ENCODE results near the gene MFSD11.
A peak's percentile ranks its signal among the peaks of the same experiment; 100 is the strongest.
"Not testable (repeated sequence)": the region's sequence is repeated elsewhere in the genome, so short reads cannot be mapped to it uniquely, and the experiment has no call there.

The MFSD11 gene

GRCh38 chr17:76709077-76709950, 28.6 kb upstream of the MFSD11 start:
- no peak for DNase-seq

- peak; percentile 25 for DNase-seq
Measured at GRCh38 chr17:76709951-76710862, 27.7 kb upstream of the MFSD11 start.

- DNase-seq = peak; percentile 67
Measured at GRCh38 chr17:76710863-76711611, 26.9 kb upstream of the MFSD11 start, which contains the start of gene MXRA7. MXRA7 (minus strand) TSS chr17:76710965; CDS start chr17:76710946, 19 bp downstream.

- DNase-seq = not testable (repeated sequence)
Measured at GRCh38 chr17:76712321-76712720, 25.6 kb upstream of the MFSD11 start.

GRCh38 chr17:76713765-76714164, 24.2 kb upstream of the MFSD11 start:
- no peak for DNase-seq

- no peak for DNase-seq
Measured at GRCh38 chr17:76714336-76714735, 23.6 kb upstream of the MFSD11 start.

GRCh38 chr17:76714822-76715495, 23.0 kb upstream of the MFSD11 start:
- peak; percentile 85 for DNase-seq

GRCh38 chr17:76715496-76715830, 22.5 kb upstream of the MFSD11 start:
- DNase-seq = no peak

- DNase-seq = peak; percentile 26
Measured at GRCh38 chr17:76716146-76716838, 21.6 kb upstream of the MFSD11 start.

- no peak for DNase-seq
Measured at GRCh38 chr17:76716839-76717215, 21.1 kb upstream of the MFSD11 start.

GRCh38 chr17:76718516-76718915, 19.4 kb upstream of the MFSD11 start:
- DNase-seq = no peak

- no peak for DNase-seq
Measured at GRCh38 chr17:76720211-76720610, 17.7 kb upstream of the MFSD11 start.

- no peak for DNase-seq
Measured at GRCh38 chr17:76720941-76721340, 17.0 kb upstream of the MFSD11 start.

GRCh38 chr17:76721463-76721862, 16.5 kb upstream of the MFSD11 start:
- DNase-seq = no peak

- no peak for DNase-seq
Measured at GRCh38 chr17:76722279-76722678, 15.6 kb upstream of the MFSD11 start.

GRCh38 chr17:76722977-76723376, 14.9 kb upstream of the MFSD11 start:
- not testable (repeated sequence) for DNase-seq

- no peak for DNase-seq
Measured at GRCh38 chr17:76723812-76724211, 14.1 kb upstream of the MFSD11 start.

GRCh38 chr17:76725580-76726230, 12.2 kb upstream of the MFSD11 start:
- peak; percentile 75 for DNase-seq

GRCh38 chr17:76726231-76726775, 11.6 kb upstream of the MFSD11 start, which contains the start of gene JMJD6:
JMJD6 (minus strand) TSS chr17:76726606; CDS start chr17:76726475, 131 bp downstream.
- peak; percentile 97 for DNase-seq
